ENCODE data around the gene PFKFB3. TPM values are rescaled to one million over a fixed set of nuclear protein-coding genes. Genes with fewer than 3 reads are reported as not detected.
A peak's percentile ranks its signal among the peaks of the same experiment; 100 is the strongest.

PFKFB3 gene
- total and polyA plus RNA-seq, 9 of the 15 experiments (the other 6 are each of a cell fraction or from before 2014, with no cell fraction given) = 0.46 to 21.6 (median 7.8) TPM

DNA sequence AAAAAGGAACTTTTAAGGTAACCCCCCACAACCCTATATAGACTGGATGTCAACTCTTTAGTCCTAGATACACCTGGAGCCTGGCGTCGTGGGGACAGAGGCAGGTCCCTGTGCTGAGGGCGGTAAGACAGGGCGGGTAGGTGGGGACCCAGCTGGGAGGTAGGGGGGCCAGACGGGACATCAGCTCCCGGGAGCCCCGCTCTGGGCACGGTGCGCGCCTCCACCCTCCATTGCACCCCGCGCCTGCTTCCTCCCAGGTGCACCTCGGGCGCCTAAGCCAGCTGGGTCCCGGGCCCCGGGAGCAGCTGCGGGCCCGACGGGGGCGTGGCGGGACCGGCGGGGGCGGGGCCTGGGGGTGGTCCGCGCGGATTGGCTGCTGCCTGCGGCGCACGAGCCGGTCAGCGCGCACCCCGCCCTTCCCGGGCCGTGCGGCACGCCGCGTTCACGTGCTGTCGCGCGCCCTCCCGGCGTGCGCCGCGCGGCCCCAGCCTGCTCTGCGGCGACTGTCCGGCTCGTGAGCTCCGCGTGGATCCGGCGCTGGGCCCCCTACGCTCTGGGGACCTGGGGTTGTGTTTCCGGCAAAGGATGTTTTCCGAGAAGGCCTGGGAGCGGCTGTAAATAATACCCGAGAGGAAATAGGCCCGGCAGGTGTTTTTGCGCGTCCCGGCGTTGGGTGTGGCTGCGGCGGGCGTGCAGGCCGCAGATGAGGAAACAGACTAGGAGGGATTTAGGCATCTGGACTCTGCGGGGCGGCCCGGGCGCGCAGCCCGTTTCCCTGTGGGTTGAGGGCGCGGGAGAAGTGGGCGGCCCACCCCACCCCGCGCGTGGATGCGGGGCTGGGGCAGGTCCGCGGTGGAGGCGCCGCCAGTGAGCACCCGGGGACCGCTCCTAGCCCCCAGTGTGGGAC, 39.1 kb upstream of the PFKFB3 start (continued):
- TF ChIP-seq, protein P1, sequence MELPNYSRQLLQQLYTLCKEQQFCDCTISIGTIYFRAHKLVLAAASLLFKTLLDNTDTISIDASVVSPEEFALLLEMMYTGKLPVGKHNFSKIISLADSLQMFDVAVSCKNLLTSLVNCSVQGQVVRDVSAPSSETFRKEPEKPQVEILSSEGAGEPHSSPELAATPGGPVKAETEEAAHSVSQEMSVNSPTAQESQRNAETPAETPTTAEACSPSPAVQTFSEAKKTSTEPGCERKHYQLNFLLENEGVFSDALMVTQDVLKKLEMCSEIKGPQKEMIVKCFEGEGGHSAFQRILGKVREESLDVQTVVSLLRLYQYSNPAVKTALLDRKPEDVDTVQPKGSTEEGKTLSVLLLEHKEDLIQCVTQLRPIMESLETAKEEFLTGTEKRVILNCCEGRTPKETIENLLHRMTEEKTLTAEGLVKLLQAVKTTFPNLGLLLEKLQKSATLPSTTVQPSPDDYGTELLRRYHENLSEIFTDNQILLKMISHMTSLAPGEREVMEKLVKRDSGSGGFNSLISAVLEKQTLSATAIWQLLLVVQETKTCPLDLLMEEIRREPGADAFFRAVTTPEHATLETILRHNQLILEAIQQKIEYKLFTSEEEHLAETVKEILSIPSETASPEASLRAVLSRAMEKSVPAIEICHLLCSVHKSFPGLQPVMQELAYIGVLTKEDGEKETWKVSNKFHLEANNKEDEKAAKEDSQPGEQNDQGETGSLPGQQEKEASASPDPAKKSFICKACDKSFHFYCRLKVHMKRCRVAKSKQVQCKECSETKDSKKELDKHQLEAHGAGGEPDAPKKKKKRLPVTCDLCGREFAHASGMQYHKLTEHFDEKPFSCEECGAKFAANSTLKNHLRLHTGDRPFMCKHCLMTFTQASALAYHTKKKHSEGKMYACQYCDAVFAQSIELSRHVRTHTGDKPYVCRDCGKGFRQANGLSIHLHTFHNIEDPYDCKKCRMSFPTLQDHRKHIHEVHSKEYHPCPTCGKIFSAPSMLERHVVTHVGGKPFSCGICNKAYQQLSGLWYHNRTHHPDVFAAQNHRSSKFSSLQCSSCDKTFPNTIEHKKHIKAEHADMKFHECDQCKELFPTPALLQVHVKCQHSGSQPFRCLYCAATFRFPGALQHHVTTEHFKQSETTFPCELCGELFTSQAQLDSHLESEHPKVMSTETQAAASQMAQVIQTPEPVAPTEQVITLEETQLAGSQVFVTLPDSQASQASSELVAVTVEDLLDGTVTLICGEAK (IDR thresholded peaks at IDR 0.05) = peak; percentile 78
- TF ChIP-seq, protein P1 (CRISPR knock-in tag; IDR thresholded peaks at IDR 0.05) = no peak
- no peak for TF ChIP-seq FOXJ3 (CRISPR knock-in tag; IDR thresholded peaks at IDR 0.05)
- TF ChIP-seq, protein P2, sequence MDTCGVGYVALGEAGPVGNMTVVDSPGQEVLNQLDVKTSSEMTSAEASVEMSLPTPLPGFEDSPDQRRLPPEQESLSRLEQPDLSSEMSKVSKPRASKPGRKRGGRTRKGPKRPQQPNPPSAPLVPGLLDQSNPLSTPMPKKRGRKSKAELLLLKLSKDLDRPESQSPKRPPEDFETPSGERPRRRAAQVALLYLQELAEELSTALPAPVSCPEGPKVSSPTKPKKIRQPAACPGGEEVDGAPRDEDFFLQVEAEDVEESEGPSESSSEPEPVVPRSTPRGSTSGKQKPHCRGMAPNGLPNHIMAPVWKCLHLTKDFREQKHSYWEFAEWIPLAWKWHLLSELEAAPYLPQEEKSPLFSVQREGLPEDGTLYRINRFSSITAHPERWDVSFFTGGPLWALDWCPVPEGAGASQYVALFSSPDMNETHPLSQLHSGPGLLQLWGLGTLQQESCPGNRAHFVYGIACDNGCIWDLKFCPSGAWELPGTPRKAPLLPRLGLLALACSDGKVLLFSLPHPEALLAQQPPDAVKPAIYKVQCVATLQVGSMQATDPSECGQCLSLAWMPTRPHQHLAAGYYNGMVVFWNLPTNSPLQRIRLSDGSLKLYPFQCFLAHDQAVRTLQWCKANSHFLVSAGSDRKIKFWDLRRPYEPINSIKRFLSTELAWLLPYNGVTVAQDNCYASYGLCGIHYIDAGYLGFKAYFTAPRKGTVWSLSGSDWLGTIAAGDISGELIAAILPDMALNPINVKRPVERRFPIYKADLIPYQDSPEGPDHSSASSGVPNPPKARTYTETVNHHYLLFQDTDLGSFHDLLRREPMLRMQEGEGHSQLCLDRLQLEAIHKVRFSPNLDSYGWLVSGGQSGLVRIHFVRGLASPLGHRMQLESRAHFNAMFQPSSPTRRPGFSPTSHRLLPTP (IDR thresholded peaks at IDR 0.05; ENCODE audit: borderline replicate concordance, extremely low read depth, insufficient read length) = no peak
- TF ChIP-seq PRDM10 (IDR thresholded peaks at IDR 0.05; ENCODE audit: partially characterized antibody) = no peak
- TF ChIP-seq ZNF217 (CRISPR knock-in tag; IDR thresholded peaks at IDR 0.05) = no peak
- no peak for TF ChIP-seq FUS (optimal IDR thresholded peaks at IDR 0.05; ENCODE audit: low read depth, low read length)
- TF ChIP-seq MTA1 (IDR thresholded peaks at IDR 0.05; ENCODE audit: borderline replicate concordance) = 0 out of 2 replicates have a peak, but pooled peaks have one; percentile 29
- TF ChIP-seq BRF1 (IDR thresholded peaks at IDR 0.05; ENCODE audit: borderline replicate concordance, extremely low read depth, insufficient read length) = no peak
- TF ChIP-seq PHB2 (IDR thresholded peaks at IDR 0.05; ENCODE audit: low read depth) = no peak
- no peak for TF ChIP-seq LARP7 (IDR thresholded peaks at IDR 0.05)
